ENCODE results near the gene PTPN12. TPM values are rescaled to one million over a fixed set of nuclear protein-coding genes. Genes with fewer than 3 reads are reported as not detected.
"Not testable (repeated sequence)": the region's sequence is repeated elsewhere in the genome, so short reads cannot be mapped to it uniquely, and the experiment has no call there.

Gene PTPN12
- total RNA-seq, 1 experiment from 2014 or later, result 104 TPM

- peak; percentile 43 for DNase-seq (ENCODE audit: unreplicated experiment)
- no peak overlapping the region for H3K27ac Mint-ChIP-seq (ENCODE audit: low read depth, unreplicated experiment)
- POLR2A ChIA-PET, result interaction anchor here (0.8 to 1.6 kb wide), 6 partner anchors 8 to 113 kb away, joined by 3 to 7 read pairs (median 4); partner anchors contain the start of gene PTPN12
- no peak for TF ChIP-seq CTCF (IDR thresholded peaks at IDR 0.05; ENCODE audit: unreplicated experiment)
- CTCF ChIA-PET, result interaction anchor here (0.5 to 1.9 kb wide), 4 partner anchors 112 to 153 kb away, joined by 3 to 4 read pairs (median 3); no protein-coding TSS in a partner anchor
- intact Hi-C loops (cut with micrococcal nuclease), result no loop called here
- H3K36me3 Mint-ChIP-seq (ENCODE audit: insufficient read depth, unreplicated experiment), result no peaks in the 10 kb centered on the region
- H3K9me3 Mint-ChIP-seq (ENCODE audit: unreplicated experiment), result no peaks in the 10 kb centered on the region
- H3K4me1 Mint-ChIP-seq (ENCODE audit: insufficient read depth, unreplicated experiment), result peaks cover 13% of the 10 kb centered on the region
- no peaks in the 10 kb centered on the region for H3K27me3 Mint-ChIP-seq (ENCODE audit: insufficient read depth, unreplicated experiment)
- BruUV-seq (replicated peaks), result no TSS peak
- H3K4me3 Mint-ChIP-seq (ENCODE audit: unreplicated experiment), result no peak overlapping the region
Measured at GRCh38 chr7:77528368-77528767, 8.7 kb upstream of the PTPN12 start.

DNA sequence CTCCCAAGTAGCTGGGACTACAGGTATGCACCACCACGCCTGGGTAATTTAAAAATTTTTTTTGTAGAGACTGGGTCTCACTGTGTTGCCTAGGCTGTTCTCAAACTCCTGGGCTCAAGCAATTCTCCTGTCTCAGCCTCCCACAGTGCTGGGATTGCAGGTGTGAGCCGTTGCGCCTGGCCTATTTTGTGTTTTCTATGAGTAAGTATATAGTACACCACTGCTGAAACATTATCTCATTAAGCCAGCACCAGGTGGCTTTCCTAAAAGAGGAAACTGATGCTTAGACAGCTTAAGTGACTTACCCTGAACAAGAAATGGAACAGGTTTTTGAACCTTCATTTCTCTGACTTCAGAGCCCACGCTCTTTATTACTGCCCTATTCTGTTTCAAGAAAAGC lies 7.8 kb upstream of the PTPN12 start:
- Mint-ChIP-seq H3K36me3 (ENCODE audit: insufficient read depth, unreplicated experiment) (no peaks in the 10 kb centered on the region), H3K9me3 (ENCODE audit: unreplicated experiment) (no peaks in the 10 kb centered on the region), H3K4me3 (ENCODE audit: unreplicated experiment) (no peak overlapping the region), H3K27me3 (ENCODE audit: insufficient read depth, unreplicated experiment) (no peaks in the 10 kb centered on the region), H3K4me1 (ENCODE audit: insufficient read depth, unreplicated experiment) (peaks cover 13% of the 10 kb centered on the region), H3K27ac (ENCODE audit: low read depth, unreplicated experiment) (no peak overlapping the region)
- no peak for TF ChIP-seq CTCF (IDR thresholded peaks at IDR 0.05; ENCODE audit: unreplicated experiment)
- POLR2A ChIA-PET, result interaction anchor here (0.6 to 1.6 kb wide), 5 partner anchors 7 to 1220 kb away, joined by 3 to 7 read pairs (median 3); partner anchors contain the start of gene PTPN12
- BruUV-seq (replicated peaks), result no TSS peak
- intact Hi-C loops (cut with micrococcal nuclease), result no loop called here
- DNase-seq (ENCODE audit: unreplicated experiment), result no peak
- CTCF ChIA-PET, result interaction anchor here (0.6 to 1.9 kb wide), 3 partner anchors 13 to 122 kb away, joined by 3 to 4 read pairs (median 3); no protein-coding TSS in a partner anchor

DNA sequence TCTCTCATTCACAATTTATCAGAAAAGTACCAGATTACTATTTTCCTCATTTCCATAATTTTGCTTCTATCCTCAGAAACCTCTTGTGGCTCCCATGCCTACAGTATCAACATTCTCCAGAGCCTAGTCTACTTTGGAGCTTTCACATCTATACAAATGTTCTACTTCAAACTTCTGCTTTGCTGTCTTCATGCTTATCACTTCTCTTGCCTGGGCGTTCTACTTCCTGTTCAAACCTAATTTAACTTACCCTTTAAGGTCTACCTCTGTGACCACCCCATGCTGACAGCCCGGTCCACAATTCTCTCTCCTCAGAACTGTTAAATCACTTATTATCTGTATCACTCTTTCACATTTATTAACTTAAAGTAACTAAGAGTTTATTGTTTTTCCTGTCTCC lies 6.1 kb upstream of the PTPN12 start:
- Mint-ChIP-seq H3K9me3 (ENCODE audit: unreplicated experiment) (no peaks in the 10 kb centered on the region), H3K4me3 (ENCODE audit: unreplicated experiment) (no peak overlapping the region), H3K27me3 (ENCODE audit: insufficient read depth, unreplicated experiment) (no peaks in the 10 kb centered on the region), H3K36me3 (ENCODE audit: insufficient read depth, unreplicated experiment) (no peaks in the 10 kb centered on the region), H3K27ac (ENCODE audit: low read depth, unreplicated experiment) (peak overlapping the region; percentile 5), H3K4me1 (ENCODE audit: insufficient read depth, unreplicated experiment) (peaks cover 7% of the 10 kb centered on the region)
- POLR2A ChIA-PET, result interaction anchor here (0.6 kb wide), 1 partner anchor 223 kb away, joined by 3 read pairs; no protein-coding TSS in a partner anchor
- intact Hi-C loops (cut with micrococcal nuclease), result loop anchor here (10.0 kb wide), 1 partner anchor 196 kb away; no protein-coding TSS in a partner anchor
- no peak for TF ChIP-seq CTCF (IDR thresholded peaks at IDR 0.05; ENCODE audit: unreplicated experiment)
- CTCF ChIA-PET, result interaction anchor here (1.2 kb wide), 1 partner anchor 34 kb away, joined by 4 read pairs; no protein-coding TSS in a partner anchor
- DNase-seq (ENCODE audit: unreplicated experiment), result no peak
- no TSS peak for BruUV-seq (replicated peaks)

DNA sequence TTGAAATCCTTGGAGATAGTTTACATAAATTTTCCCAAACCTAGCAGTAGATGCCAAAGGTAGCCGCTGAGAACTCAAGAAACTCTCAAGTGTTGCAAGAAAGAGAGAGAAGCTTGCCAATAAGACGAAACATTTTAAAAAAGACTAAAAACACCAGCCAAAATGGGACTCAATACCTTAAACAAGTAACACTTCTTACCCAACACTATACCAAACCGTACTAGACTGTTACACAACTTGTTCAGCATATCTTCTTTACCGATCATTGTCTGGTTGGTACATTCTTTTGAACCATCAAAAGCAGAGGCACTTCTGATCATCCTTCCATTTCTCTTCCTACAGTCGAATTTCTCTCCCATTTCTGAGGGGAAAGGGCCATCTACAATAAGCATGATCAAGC lies 4.8 kb upstream of the PTPN12 start:
- BruUV-seq (replicated peaks), result no TSS peak
- POLR2A ChIA-PET, result interaction anchor here (1.0 kb wide), 1 partner anchor 29 kb away, joined by 3 read pairs; no protein-coding TSS in a partner anchor
- intact Hi-C loops (cut with micrococcal nuclease), result loop anchor here (10.0 kb wide), 1 partner anchor 197 kb away; no protein-coding TSS in a partner anchor
- H3K36me3 Mint-ChIP-seq (ENCODE audit: insufficient read depth, unreplicated experiment), result no peaks in the 10 kb centered on the region
- TF ChIP-seq CTCF (IDR thresholded peaks at IDR 0.05; ENCODE audit: unreplicated experiment), result no peak
- no peak for DNase-seq (ENCODE audit: unreplicated experiment)
- H3K4me1 Mint-ChIP-seq (ENCODE audit: insufficient read depth, unreplicated experiment), result peaks cover 7% of the 10 kb centered on the region
- CTCF ChIA-PET, result no interaction called here
- no peaks in the 10 kb centered on the region for H3K9me3 Mint-ChIP-seq (ENCODE audit: unreplicated experiment)
- no peak overlapping the region for H3K4me3 Mint-ChIP-seq (ENCODE audit: unreplicated experiment)
- no peaks in the 10 kb centered on the region for H3K27me3 Mint-ChIP-seq (ENCODE audit: insufficient read depth, unreplicated experiment)
- H3K27ac Mint-ChIP-seq (ENCODE audit: low read depth, unreplicated experiment), result no peak overlapping the region

DNA sequence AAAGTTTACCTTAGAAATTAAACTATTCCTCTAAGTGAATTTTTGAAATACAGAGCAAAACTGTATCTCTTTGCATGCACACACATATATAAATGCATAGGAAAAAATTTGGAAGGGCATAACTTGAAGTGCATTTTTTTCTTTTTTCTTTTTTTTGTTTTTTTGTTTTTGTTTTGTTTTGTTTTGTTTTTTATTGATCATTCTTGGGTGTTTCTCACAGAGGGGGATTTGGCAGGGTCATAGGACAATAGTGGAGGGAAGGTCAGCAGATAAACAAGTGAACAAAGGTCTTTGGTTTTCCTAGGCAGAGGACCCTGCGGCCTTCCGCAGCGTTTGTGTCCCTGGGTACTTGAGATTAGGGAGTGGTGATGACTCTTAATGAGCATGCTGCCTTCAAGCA lies 4.4 kb upstream of the PTPN12 start:
- H3K9me3 Mint-ChIP-seq (ENCODE audit: unreplicated experiment); DNase-seq (ENCODE audit: unreplicated experiment); H3K27me3 Mint-ChIP-seq (ENCODE audit: insufficient read depth, unreplicated experiment); H3K4me3 Mint-ChIP-seq (ENCODE audit: unreplicated experiment); CTCF ChIA-PET; H3K27ac Mint-ChIP-seq (ENCODE audit: low read depth, unreplicated experiment); BruUV-seq (replicated peaks); H3K4me1 Mint-ChIP-seq (ENCODE audit: insufficient read depth, unreplicated experiment); H3K36me3 Mint-ChIP-seq (ENCODE audit: insufficient read depth, unreplicated experiment); POLR2A ChIA-PET: not testable (repeated sequence)
- intact Hi-C loops (cut with micrococcal nuclease), result loop anchor here (10.0 kb wide), 1 partner anchor 198 kb away; no protein-coding TSS in a partner anchor

GRCh38 chr7:77534046-77534445 lies 3.0 kb upstream of the PTPN12 start:
- POLR2A ChIA-PET; H3K4me1 Mint-ChIP-seq (ENCODE audit: insufficient read depth, unreplicated experiment); BruUV-seq (replicated peaks); CTCF ChIA-PET; H3K9me3 Mint-ChIP-seq (ENCODE audit: unreplicated experiment); DNase-seq (ENCODE audit: unreplicated experiment); H3K4me3 Mint-ChIP-seq (ENCODE audit: unreplicated experiment); H3K27me3 Mint-ChIP-seq (ENCODE audit: insufficient read depth, unreplicated experiment); H3K27ac Mint-ChIP-seq (ENCODE audit: low read depth, unreplicated experiment); H3K36me3 Mint-ChIP-seq (ENCODE audit: insufficient read depth, unreplicated experiment): not testable (repeated sequence)
- intact Hi-C loops (cut with micrococcal nuclease), result loop anchor here (10.0 kb wide), 1 partner anchor 199 kb away; no protein-coding TSS in a partner anchor
